Endothelial cell (in vitro differentiated cells): ENCODE results near the gene GAS7. TPM values are rescaled to one million over a fixed set of nuclear protein-coding genes. Genes with fewer than 3 reads are reported as not detected.

Source experiments
- DNase-seq: peaks from one replicate; pipeline ENCODE4 v3.0.0; 2021; ENCODE audit warnings: low spot score
- H3K27ac Mint-ChIP-seq: one replicate; pipeline ENCODE4 v1.8.0; 2021; ENCODE audit warnings: mixed read lengths, inconsistent platforms; ENCODE audit not compliant: unreplicated experiment
- H3K27me3 Mint-ChIP-seq: one replicate; pipeline ENCODE4 v1.8.0; 2021; ENCODE audit warnings: mild to moderate bottlenecking, moderate library complexity, mixed read lengths, inconsistent platforms; ENCODE audit not compliant: unreplicated experiment
- H3K36me3 Mint-ChIP-seq: one replicate; pipeline ENCODE4 v1.8.0; 2021; ENCODE audit warnings: mild to moderate bottlenecking, low read depth, mixed read lengths, inconsistent platforms; ENCODE audit not compliant: unreplicated experiment
- H3K4me1 Mint-ChIP-seq: one replicate; pipeline ENCODE4 v1.8.0; 2021; ENCODE audit warnings: mild to moderate bottlenecking, mixed read lengths, inconsistent platforms; ENCODE audit not compliant: unreplicated experiment
- H3K4me3 Mint-ChIP-seq: one replicate; pipeline ENCODE4 v1.8.0; 2021; ENCODE audit warnings: mild to moderate bottlenecking, mixed read lengths, inconsistent platforms; ENCODE audit not compliant: unreplicated experiment
- H3K9me3 Mint-ChIP-seq: one replicate; pipeline ENCODE4 v1.8.0; 2021; ENCODE audit warnings: mixed read lengths, inconsistent platforms; ENCODE audit not compliant: unreplicated experiment
- total RNA-seq: library from RNA; stranded (reverse); fragmentation: NEBNext Ultra II Directional; extraction: Animal tissue kit (Norgen Biotek cat#: 25700); gene quantifications from one replicate; pipeline ENCODE4 v1.2.1, GENCODE V29; 2021; ENCODE audit not compliant: unreplicated experiment
- TF ChIP-seq, protein P1 (sequence below): fragments of 200-600 bp; sonication (generic); IDR thresholded peaks from one replicate; pipeline ENCODE4 v1.5.0; 2021; ENCODE audit warnings: antibody characterized with exemption; ENCODE audit not compliant: unreplicated experiment

GAS7 gene
- total RNA-seq, 1 donor from 2014 or later, result 7.0 TPM

DNA sequence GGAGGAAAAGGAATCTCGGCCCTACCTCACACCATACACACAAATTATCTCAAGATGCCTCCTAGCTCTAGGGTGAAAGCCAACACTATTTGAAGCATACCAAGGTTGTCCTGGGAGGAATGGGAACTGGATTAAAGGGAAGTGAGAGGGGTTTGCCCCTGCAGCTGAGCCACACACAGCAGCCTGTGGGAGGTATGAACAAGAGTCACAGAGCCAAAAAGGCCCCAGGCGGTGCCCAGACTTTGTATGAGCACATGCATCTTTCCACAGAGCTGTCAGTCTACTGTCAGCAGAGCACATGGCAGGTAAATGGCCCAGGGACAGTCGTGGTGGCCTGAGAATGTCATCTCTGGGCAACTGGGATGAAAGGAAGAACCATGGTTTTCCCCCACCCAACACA lies 262.3 kb downstream of the GAS7 start:
- Mint-ChIP-seq H3K4me1 (no peaks in the 10 kb centered on the region), H3K27me3 (peaks cover 1% of the 10 kb centered on the region), H3K4me3 (no peak overlapping the region), H3K9me3 (no peaks in the 10 kb centered on the region), H3K36me3 (no peaks in the 10 kb centered on the region), H3K27ac (no peak overlapping the region)
- TF ChIP-seq, protein P1, sequence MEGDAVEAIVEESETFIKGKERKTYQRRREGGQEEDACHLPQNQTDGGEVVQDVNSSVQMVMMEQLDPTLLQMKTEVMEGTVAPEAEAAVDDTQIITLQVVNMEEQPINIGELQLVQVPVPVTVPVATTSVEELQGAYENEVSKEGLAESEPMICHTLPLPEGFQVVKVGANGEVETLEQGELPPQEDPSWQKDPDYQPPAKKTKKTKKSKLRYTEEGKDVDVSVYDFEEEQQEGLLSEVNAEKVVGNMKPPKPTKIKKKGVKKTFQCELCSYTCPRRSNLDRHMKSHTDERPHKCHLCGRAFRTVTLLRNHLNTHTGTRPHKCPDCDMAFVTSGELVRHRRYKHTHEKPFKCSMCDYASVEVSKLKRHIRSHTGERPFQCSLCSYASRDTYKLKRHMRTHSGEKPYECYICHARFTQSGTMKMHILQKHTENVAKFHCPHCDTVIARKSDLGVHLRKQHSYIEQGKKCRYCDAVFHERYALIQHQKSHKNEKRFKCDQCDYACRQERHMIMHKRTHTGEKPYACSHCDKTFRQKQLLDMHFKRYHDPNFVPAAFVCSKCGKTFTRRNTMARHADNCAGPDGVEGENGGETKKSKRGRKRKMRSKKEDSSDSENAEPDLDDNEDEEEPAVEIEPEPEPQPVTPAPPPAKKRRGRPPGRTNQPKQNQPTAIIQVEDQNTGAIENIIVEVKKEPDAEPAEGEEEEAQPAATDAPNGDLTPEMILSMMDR, result no peak
- no peak for DNase-seq

DNA sequence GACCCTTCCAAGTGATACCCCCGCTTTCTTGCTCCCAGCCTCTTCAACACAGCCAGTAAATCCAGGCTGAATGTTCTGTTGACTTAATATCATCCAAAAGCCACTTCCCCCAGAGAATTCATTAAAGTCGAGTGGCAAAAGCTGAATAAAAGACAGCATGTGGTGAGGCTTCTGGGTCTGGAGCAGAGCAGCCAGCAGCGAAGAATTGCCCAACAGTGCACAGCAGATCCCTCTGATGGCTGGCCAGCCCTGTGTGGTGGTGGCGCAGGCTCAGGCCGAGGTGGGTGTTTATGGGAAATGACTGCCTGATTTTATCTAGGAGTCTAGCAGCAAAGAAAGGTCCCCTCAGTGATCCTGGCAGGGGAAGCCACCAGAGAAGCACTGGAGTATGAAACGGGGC lies 263.0 kb downstream of the GAS7 start:
- Mint-ChIP-seq H3K4me1 (no peaks in the 10 kb centered on the region), H3K4me3 (no peak overlapping the region), H3K27ac (no peak overlapping the region), H3K9me3 (no peaks in the 10 kb centered on the region), H3K36me3 (no peaks in the 10 kb centered on the region), H3K27me3 (peaks cover 1% of the 10 kb centered on the region)
- TF ChIP-seq, protein P1, result no peak
- DNase-seq, result no peak

DNA sequence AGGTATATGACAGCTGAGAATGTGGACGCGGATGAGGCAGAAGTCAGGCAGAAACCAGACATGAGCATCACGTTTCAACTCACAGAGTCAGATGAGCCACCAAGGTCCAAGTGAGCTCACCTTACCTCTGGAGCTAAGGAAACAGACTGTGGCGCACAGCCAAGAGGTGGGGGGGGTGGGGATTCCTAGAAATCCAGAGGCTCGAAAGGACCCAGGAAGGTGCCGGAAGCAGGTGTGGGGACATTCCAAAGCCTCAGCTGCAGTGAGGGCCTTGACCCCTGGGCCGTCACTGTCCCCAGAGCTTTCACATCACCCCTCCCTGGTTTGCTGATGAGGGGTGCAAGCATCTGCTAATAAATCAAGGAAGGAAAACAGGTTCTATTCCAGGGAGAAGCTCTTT lies 264.1 kb downstream of the GAS7 start:
- Mint-ChIP-seq H3K4me1 (no peaks in the 10 kb centered on the region), H3K9me3 (no peaks in the 10 kb centered on the region), H3K4me3 (no peak overlapping the region), H3K27me3 (peaks cover 1% of the 10 kb centered on the region), H3K27ac (no peak overlapping the region), H3K36me3 (no peaks in the 10 kb centered on the region)
- TF ChIP-seq, protein P1, result no peak
- DNase-seq, result no peak

DNA sequence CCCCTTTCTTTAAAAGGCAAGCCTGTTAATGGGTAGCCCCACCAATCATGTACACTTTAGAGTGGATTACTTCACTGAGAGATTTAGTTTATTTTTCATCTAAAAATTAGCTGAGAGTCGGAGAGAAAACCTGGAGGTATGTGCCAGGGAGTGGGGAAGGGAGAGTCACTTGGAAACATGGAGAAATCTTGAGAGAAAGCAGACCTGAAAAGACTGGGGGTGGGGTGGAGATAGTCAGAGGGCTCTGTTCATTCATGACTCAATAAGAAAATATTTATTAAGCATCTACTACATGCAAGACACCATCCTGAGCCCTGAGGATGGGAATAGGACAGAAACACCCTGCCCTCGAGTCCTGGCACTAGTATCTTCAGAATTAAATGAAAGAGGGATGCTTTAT lies 265.9 kb downstream of the GAS7 start:
- H3K4me3 Mint-ChIP-seq, result no peak overlapping the region
- TF ChIP-seq, protein P1, result no peak
- H3K9me3 Mint-ChIP-seq, result no peaks in the 10 kb centered on the region
- no peak for DNase-seq
- H3K27ac Mint-ChIP-seq, result no peak overlapping the region
- H3K27me3 Mint-ChIP-seq, result peaks cover 1% of the 10 kb centered on the region
- no peaks in the 10 kb centered on the region for H3K4me1 Mint-ChIP-seq
- H3K36me3 Mint-ChIP-seq, result no peaks in the 10 kb centered on the region

DNA sequence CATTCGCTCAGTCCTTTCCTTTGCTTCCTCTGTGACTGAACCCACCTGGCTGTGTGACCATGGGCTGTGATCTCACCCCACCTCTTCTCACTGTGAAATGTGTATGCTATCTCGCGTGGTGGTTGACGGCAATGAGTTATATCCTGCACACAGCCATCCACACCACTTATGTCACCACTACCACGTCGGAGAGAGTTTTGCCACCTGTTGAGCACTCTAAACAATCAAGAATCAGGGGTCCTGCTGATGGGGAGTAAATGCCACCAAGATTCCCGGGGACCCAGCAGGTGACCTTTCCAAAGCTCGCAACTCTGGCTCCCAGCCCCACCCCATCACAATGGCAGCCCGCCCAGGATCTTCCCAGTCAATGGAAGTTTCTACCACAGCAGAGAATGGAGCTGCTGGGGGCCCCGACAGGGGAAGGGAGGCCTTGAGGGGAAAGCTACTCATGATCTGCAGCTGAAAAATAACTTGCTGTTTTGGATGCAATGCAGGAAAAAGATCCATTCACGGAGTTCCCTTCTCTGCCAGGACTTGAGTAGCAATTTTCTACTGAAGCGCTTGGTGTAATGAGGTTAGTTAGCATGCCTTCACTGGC lies 267.2 kb downstream of the GAS7 start:
- H3K27me3 Mint-ChIP-seq, result peaks cover 1% of the 10 kb centered on the region
- TF ChIP-seq, protein P1, result no peak
- H3K9me3 Mint-ChIP-seq, result no peaks in the 10 kb centered on the region

More for the DNA sequence above, 267.2 kb downstream of the GAS7 start:
- Mint-ChIP-seq H3K4me1 (no peaks in the 10 kb centered on the region), H3K4me3 (no peak overlapping the region), H3K36me3 (no peaks in the 10 kb centered on the region), H3K27ac (no peak overlapping the region)
- no peak for DNase-seq
